Activated CD8-positive, alpha-beta T cell treated with anti-CD3 and anti-CD28 coated beads for 36 hours (primary cell): ENCODE results near the gene DENND6B. TPM values are rescaled to one million over a fixed set of nuclear protein-coding genes. Genes with fewer than 3 reads are reported as not detected.
A peak's percentile ranks its signal among the peaks of the same experiment; 100 is the strongest.

ENCODE experiments used
- ATAC-seq: fragments of 200-7000 bp; cut with Tn5 transposase; one replicate; pipeline ENCODE4 v1.10.0; 2021; ENCODE audit warnings: mild to moderate bottlenecking, moderate library complexity
- CTCF ChIA-PET: fragments of 350-600 bp; sonication (Branson Sonifier 250); formaldehyde crosslinking; loops from one replicate; lab custom pipeline; 2021; ENCODE audit warnings: antibody characterized with exemption; lab: Charles Lee
- POLR2A ChIA-PET: fragments of 350-600 bp; sonication (Branson Sonifier 250); formaldehyde crosslinking; loops from one replicate; lab custom pipeline; 2021; ENCODE audit warnings: antibody characterized with exemption; lab: Charles Lee
- DNase-seq: peaks from one replicate; pipeline ENCODE4 v3.0.0-alpha.2; 2020
- H3K27ac Mint-ChIP-seq: one replicate; pipeline ENCODE4 v1.8.0; 2021; ENCODE audit warnings: mild to moderate bottlenecking, mixed read lengths
- H3K27me3 Mint-ChIP-seq: one replicate; pipeline ENCODE4 v1.8.0; 2021; ENCODE audit warnings: mixed read lengths
- H3K36me3 Mint-ChIP-seq: one replicate; pipeline ENCODE4 v1.8.0; 2021; ENCODE audit warnings: low read depth, mixed read lengths
- H3K4me1 Mint-ChIP-seq: one replicate; pipeline ENCODE4 v1.8.0; 2021; ENCODE audit warnings: low read depth, mixed read lengths
- H3K4me3 Mint-ChIP-seq: one replicate; pipeline ENCODE4 v1.8.0; 2021; ENCODE audit warnings: mild to moderate bottlenecking, moderate library complexity, mixed read lengths
- H3K9me3 Mint-ChIP-seq: one replicate; pipeline ENCODE4 v1.8.0; 2021; ENCODE audit warnings: mixed read lengths
- CTCF ChIP-seq: fragments of 200-600 bp; IDR thresholded peaks from one replicate; pipeline ENCODE4 v1.8.0; 2022; ENCODE audit warnings: antibody characterized with exemption, mild to moderate bottlenecking
- intact Hi-C: fragments of 100-400 bp; cut with micrococcal nuclease; formaldehyde crosslinking; loops from one replicate; pipeline ENCODE4 v1.10.0; 2022
- total RNA-seq, 2 experiments: library from RNA; stranded (reverse); gene quantifications; one replicate each; pipeline ENCODE4 v1.2.3, GENCODE V29; 2021

The DENND6B gene
- total RNA-seq, 2 experiments from 2014 or later = 4.6 to 5.3 TPM

DNA sequence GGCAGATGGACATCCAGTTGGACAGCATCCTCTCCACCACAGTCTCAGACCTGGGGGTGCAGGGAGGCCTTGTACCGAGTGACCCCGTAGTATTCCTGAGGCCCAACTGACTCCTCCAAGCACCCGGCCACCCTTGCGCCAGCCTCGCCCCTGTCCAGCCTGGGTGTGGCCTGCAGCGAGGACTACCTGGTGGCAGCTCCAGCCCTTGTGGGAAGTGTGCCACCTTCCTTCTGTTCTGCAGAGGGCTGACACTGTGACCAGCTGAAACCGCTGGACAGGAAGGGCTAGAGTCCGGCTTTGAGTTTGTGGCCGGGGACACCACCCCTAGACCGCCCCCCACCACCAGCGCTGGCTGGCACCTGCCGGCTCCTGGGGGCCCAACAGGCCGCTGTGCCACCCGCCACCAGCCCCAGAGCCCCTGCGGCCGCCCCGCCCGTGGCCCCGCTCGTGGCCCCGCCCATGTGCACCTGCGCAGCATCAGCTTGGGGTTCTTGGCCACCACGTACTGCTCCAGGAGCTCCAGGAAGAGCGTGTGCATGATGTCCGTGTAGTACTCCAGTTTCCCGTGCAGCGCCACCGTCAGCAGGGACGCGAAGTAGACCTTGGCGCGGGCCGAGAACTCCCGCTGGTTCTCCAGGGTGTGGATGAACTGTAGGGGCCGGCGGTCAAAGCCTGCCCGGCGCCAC lies 46.6 kb downstream of the DENND6B start:
- no peaks in the 10 kb centered on the region for H3K4me1 Mint-ChIP-seq
- POLR2A ChIA-PET = no interaction called here
- peaks cover 2% of the 10 kb centered on the region for H3K36me3 Mint-ChIP-seq

DNA sequence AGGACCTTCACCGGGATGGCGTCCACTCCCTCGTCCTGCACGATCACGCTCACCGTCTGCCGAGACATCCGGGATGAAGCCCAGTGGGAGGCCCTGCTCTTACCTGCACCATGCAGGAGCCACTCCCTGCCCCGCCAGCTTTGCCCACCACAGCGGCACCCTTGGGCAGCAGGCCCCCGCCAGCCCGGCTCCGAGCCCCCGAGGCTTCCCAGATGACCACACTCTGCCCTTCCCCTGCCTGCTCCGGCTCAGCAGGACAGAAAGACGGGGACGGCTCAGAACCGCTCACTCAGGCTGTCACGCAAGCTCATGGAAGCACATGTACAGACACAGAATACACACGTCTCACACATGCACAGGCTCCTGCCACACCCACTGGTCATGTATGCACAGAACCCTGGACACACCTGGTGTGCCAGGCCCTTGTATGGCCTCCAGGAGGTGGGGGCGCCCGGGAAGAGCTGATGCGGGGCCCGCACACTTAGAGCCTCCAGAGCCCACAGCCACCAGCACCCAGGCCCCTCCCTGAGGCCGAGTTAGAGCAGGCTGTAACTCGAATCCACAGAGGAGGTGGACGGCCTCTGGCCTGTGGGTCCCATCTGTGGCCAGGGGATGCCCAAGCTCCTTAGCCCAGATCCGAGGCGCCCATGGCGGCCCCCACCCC lies 47.7 kb downstream of the DENND6B start:
- ChIA-PET POLR2A (no interaction called here), CTCF (interaction anchor here (0.8 kb wide), 1 partner anchor 75 kb away, joined by 6 read pairs; no protein-coding TSS in a partner anchor)
- no peak overlapping the region for H3K4me3 Mint-ChIP-seq
- no peak for DNase-seq
- intact Hi-C loops = loop anchor here (5.0 kb wide), 1 partner anchor 48 kb away; the partner anchor contains the start of gene DENND6B
- no peak overlapping the region for H3K27ac Mint-ChIP-seq
- H3K27me3 Mint-ChIP-seq = no peaks in the 10 kb centered on the region
- peaks cover 2% of the 10 kb centered on the region for H3K36me3 Mint-ChIP-seq
- H3K9me3 Mint-ChIP-seq = no peaks in the 10 kb centered on the region
- H3K4me1 Mint-ChIP-seq = no peaks in the 10 kb centered on the region
- no peak for ATAC-seq
- TF ChIP-seq CTCF = no peak

More for the DNA sequence above, 46.6 kb downstream of the DENND6B start:
- Mint-ChIP-seq H3K27me3 (no peaks in the 10 kb centered on the region), H3K4me3 (no peak overlapping the region), H3K27ac (no peak overlapping the region), H3K9me3 (no peaks in the 10 kb centered on the region)
- no peak for DNase-seq
- ATAC-seq = no peak
- intact Hi-C loops = no loop called here
- no peak for TF ChIP-seq CTCF
- CTCF ChIA-PET = no interaction called here

DNA sequence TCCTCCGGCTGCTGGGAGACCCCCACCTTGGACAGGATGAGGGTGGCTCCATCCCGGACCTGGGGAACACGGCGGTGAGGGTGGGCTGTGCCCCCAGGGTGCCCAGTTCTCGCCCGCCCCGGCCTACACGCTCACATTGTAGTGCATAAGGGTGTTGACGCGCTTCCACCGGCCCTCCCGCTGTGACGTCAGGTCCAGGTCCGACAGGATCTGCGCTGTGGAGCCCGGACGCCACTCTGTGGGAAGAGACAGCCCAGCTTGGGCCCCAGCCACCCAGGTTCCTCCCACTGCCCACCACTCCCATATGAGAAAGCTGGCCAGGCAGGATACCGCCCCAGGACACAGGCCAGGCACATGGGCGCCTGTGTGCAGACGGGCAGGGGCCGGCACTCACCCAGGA lies 48.4 kb downstream of the DENND6B start:
- intact Hi-C loops = loop anchor here (5.0 kb wide), 1 partner anchor 49 kb away; the partner anchor contains the start of gene DENND6B
- Mint-ChIP-seq H3K9me3 (no peaks in the 10 kb centered on the region), H3K27ac (no peak overlapping the region), H3K4me1 (no peaks in the 10 kb centered on the region), H3K27me3 (no peaks in the 10 kb centered on the region), H3K36me3 (peaks cover 2% of the 10 kb centered on the region), H3K4me3 (no peak overlapping the region)
- ChIA-PET POLR2A (no interaction called here), CTCF (no interaction called here)
- no peak for TF ChIP-seq CTCF
- no peak for DNase-seq
- no peak for ATAC-seq

DNA sequence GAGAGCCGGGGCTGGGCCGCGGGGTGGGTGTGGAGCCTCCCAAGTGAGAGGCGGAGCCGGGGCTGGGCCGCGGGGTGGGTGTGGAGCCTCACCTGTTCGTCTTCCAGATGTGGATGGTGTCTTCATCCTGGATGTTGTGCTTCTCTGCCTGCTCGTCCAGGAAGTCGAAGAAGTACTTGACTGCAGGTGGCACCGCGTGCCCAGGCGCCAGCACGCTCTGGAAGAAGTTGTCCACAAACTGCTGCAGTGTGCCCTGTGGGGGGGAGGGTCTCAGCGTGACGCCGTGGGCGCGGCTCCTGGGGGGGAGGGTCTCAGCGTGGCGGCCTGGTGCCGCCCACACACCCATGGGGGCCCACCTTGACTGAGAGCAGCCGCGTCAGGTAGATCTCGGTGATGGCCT lies 49.1 kb downstream of the DENND6B start:
- Mint-ChIP-seq H3K9me3 (no peaks in the 10 kb centered on the region), H3K27ac (no peak overlapping the region), H3K36me3 (peaks cover 2% of the 10 kb centered on the region), H3K4me1 (no peaks in the 10 kb centered on the region), H3K4me3 (no peak overlapping the region), H3K27me3 (peaks cover 2% of the 10 kb centered on the region)
- ChIA-PET POLR2A (no interaction called here), CTCF (no interaction called here)
- no peak for ATAC-seq
- no peak for TF ChIP-seq CTCF
- intact Hi-C loops = loop anchor here (5.0 kb wide), 1 partner anchor 50 kb away; the partner anchor contains the start of gene DENND6B
- no peak for DNase-seq

DNA sequence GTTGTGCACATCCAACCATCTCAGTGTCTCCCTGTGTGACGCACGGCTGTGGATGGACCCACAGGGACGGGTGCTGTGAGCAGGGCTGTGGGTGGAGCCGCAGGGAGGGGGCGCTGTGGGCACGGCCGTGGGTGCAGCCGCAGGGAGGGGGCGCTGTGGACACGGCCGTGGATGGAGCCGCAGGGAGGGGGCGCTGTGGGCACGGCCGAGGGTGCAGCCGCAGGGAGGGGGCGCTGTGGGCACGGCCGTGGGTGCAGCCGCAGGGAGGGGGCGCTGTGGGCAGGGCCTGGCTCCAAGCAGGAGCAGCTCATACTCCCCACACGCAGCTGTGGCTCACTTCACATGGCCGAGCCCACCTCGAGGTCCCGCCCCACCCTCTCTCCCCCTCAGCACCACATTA lies 50.7 kb downstream of the DENND6B start:
- TF ChIP-seq CTCF = peak; percentile 70
- CTCF ChIA-PET = interaction anchor here (0.6 to 2.7 kb wide), 16 partner anchors 13 to 435 kb away, joined by 3 to 27 read pairs (median 4); partner anchors contain the start of genes DENND6B and PLXNB2
- peak; percentile 80 for ATAC-seq
- H3K27ac Mint-ChIP-seq = no peak overlapping the region
- DNase-seq = peak; percentile 67
- no peaks in the 10 kb centered on the region for H3K9me3 Mint-ChIP-seq
- intact Hi-C loops = loop anchor here (5.0 kb wide), 1 partner anchor 51 kb away; the partner anchor contains the start of gene DENND6B
- peaks cover 8% of the 10 kb centered on the region for H3K27me3 Mint-ChIP-seq
- H3K36me3 Mint-ChIP-seq = peaks cover 2% of the 10 kb centered on the region
- H3K4me1 Mint-ChIP-seq = peaks cover 1% of the 10 kb centered on the region
- POLR2A ChIA-PET = interaction anchor here (1.0 kb wide), 1 partner anchor 66 kb away, joined by 5 read pairs; no protein-coding TSS in a partner anchor
- H3K4me3 Mint-ChIP-seq = no peak overlapping the region
